H1 (cell line): ENCODE measurements around the gene L3MBTL3. TPM values are rescaled to one million over a fixed set of nuclear protein-coding genes. Genes with fewer than 3 reads are reported as not detected.

Experiments
- HDAC2 ChIP-seq, 2 experiments: fragments of 300-600 bp in 1 of 2; sonication (generic) in 1 of 2; IDR thresholded peaks; 2 replicates each; pipeline ENCODE4 v1.6.1; 2011 to 2012; ENCODE audit warnings: low read depth in 2 of 2, low read length in 2 of 2, mild to moderate bottlenecking in 2 of 2, moderate library complexity in 2 of 2, borderline replicate concordance in 1 of 2, inconsistent platforms in 1 of 2
- polyA plus RNA-seq, 7 experiments: library from polyadenylated mRNA; depleted of rRNA in 3 of 7; stranded (reverse) in 5 of 7; unstranded in 2 of 7; fragments of >200 nt in 5 of 7; fragments of 200-250 nt in 2 of 7; gene quantifications; 1 replicate in 5 of 7; 2 replicates in 1 of 7; 4 replicates in 1 of 7; pipeline versions ENCODE4 v1.2.1 to v1.2.3, GENCODE V29; 2011 to 2013; ENCODE audit warnings: missing spikeins in 2 of 7, mixed read lengths in 2 of 7
- total RNA-seq: library from RNA; stranded (reverse); fragmentation: NEBNext Ultra II Directional; extraction: Animal tissue kit (Norgen Biotek cat#: 25700); gene quantifications from 2 replicates; pipeline ENCODE4 v1.2.1, GENCODE V29; 2021

Gene L3MBTL3
- total and polyA plus RNA-seq, 2 of the 8 experiments (the other 6 are each of a cell fraction or from before 2014, with no cell fraction given), result 3.9 to 17.2 TPM

DNA sequence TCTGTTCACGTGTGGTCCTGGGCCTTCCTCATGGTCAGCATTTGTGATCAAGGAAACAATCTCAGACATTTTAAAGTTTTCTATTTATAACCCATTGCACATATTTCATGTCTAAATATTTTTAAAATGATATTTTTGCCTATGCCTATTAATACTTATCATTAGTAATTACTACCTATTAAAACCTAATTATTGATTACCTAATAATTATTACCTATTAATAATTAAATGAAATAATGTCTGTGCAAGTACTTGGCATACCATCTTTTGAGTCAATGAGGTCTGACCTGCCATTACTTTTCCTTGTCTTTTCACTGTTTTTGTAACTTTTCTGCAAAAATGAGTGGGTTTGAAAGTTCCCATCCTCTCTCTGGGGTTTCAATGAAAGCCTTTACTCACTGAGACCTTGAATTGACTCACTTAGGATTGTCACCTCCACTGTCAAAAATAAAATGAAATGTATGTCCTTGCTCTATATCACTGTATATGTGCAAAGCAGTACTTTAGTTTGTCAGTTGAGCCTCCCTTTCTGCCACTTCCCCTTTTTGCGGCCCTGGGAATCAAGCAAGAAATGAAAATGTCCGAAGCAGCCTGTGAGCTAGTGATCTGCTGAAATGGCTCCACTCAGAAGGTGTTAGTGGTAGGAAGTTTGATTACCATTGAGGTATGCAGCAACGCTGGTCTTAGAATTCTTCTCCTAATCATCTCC, 87.8 kb downstream of the L3MBTL3 start (continued):
- no peak for TF ChIP-seq HDAC2 (IDR thresholded peaks at IDR 0.05; ENCODE audit: borderline replicate concordance in 1 of 2, low read depth in 2 of 2, low read length in 2 of 2)
- TF ChIP-seq, all 59 proteins: peak for 0
